Activated CD4-positive, alpha-beta T cell treated with anti-CD3 and anti-CD28 coated beads for 36 hours (primary cell): Measurements from ENCODE around the gene ACY1. TPM values are rescaled to one million over a fixed set of nuclear protein-coding genes. Genes with fewer than 3 reads are reported as not detected.

Experiments
- ATAC-seq: fragments of 200-7000 bp; cut with Tn5 transposase; one replicate; pipeline ENCODE4 v1.10.0; 2021; ENCODE audit warnings: mild to moderate bottlenecking, moderate library complexity
- CTCF ChIA-PET: fragments of 350-600 bp; sonication (Branson Sonifier 250); formaldehyde crosslinking; loops from one replicate; lab custom pipeline; 2021; ENCODE audit warnings: antibody characterized with exemption; lab: Charles Lee
- POLR2A ChIA-PET: fragments of 350-600 bp; sonication (Branson Sonifier 250); formaldehyde crosslinking; loops from one replicate; lab custom pipeline; 2021; ENCODE audit warnings: antibody characterized with exemption, inconsistent platforms; lab: Charles Lee
- DNase-seq: peaks from one replicate; pipeline ENCODE4 v3.0.0-alpha.2; 2020
- H3K27ac Mint-ChIP-seq: one replicate; pipeline ENCODE4 v1.8.0; 2021; ENCODE audit warnings: mixed read lengths
- H3K27me3 Mint-ChIP-seq: one replicate; pipeline ENCODE4 v1.8.0; 2021; ENCODE audit warnings: mixed read lengths
- H3K36me3 Mint-ChIP-seq: one replicate; pipeline ENCODE4 v1.8.0; 2021; ENCODE audit warnings: low read depth, mixed read lengths
- H3K4me1 Mint-ChIP-seq: one replicate; pipeline ENCODE4 v1.8.0; 2021; ENCODE audit warnings: mixed read lengths
- H3K4me3 Mint-ChIP-seq: one replicate; pipeline ENCODE4 v1.8.0; 2021; ENCODE audit warnings: mild to moderate bottlenecking, moderate library complexity, mixed read lengths
- H3K9me3 Mint-ChIP-seq: one replicate; pipeline ENCODE4 v1.8.0; 2021; ENCODE audit warnings: low read depth, mixed read lengths
- intact Hi-C, 2 experiments: fragments of 100-400 bp; cut with DNase I in 1 of 2; cut with micrococcal nuclease in 1 of 2; formaldehyde crosslinking; loops; one replicate each; pipeline versions ENCODE4 v1.14.2 to v1.15.1; 2022 to 2024; cut with DNase I, micrococcal nuclease
- total RNA-seq, 2 experiments: library from RNA; stranded (reverse); gene quantifications; one replicate each; pipeline ENCODE4 v1.2.3, GENCODE V29; 2021

The ACY1 gene
- total RNA-seq, 2 experiments from 2014 or later = 61.5 to 90.0 TPM

- H3K4me1 Mint-ChIP-seq = peaks cover 6% of the 10 kb centered on the region
- intact Hi-C loops = loop anchor here in 1 of 2 experiments (10.0 kb wide), 1 partner anchor 1333 kb away; the partner anchor contains the start of genes CISH and MAPKAPK3
Measured at GRCh38 chr3:51947215-51947900, 36.0 kb upstream of the ACY1 start.

GRCh38 chr3:51948016-51948580 lies 35.2 kb upstream of the ACY1 start:
- peaks cover under 1% of the 10 kb centered on the region for H3K4me1 Mint-ChIP-seq
- no peak overlapping the region for H3K27ac Mint-ChIP-seq
- ChIA-PET POLR2A (no interaction called here), CTCF (interaction anchor here (0.7 kb wide), 1 partner anchor 48 kb away, joined by 3 read pairs; the partner anchor contains the start of gene RPL29)
- intact Hi-C loops = loop anchor here in 1 of 2 experiments (10.0 kb wide), 1 partner anchor 1333 kb away; the partner anchor contains the start of genes CISH and MAPKAPK3
- H3K9me3 Mint-ChIP-seq = no peaks in the 10 kb centered on the region
- no peak for ATAC-seq
- no peaks in the 10 kb centered on the region for H3K36me3 Mint-ChIP-seq
- H3K4me3 Mint-ChIP-seq = no peak overlapping the region
- no peak for DNase-seq
- peaks cover 2% of the 10 kb centered on the region for H3K27me3 Mint-ChIP-seq

More at GRCh38 chr3:51947215-51947900, 36.0 kb upstream of the ACY1 start:
- Mint-ChIP-seq H3K4me3 (no peak overlapping the region), H3K27ac (no peak overlapping the region), H3K9me3 (no peaks in the 10 kb centered on the region), H3K27me3 (peaks cover 2% of the 10 kb centered on the region), H3K36me3 (no peaks in the 10 kb centered on the region)
- DNase-seq (no peak), ATAC-seq (no peak)
- ChIA-PET POLR2A (no interaction called here), CTCF (no interaction called here)

GRCh38 chr3:51949121-51949520 lies 34.2 kb upstream of the ACY1 start:
- intact Hi-C loops = loop anchor here in 1 of 2 experiments (10.0 kb wide), 1 partner anchor 1334 kb away; the partner anchor contains the start of genes CISH and MAPKAPK3
- no peak for ATAC-seq
- no peak overlapping the region for H3K27ac Mint-ChIP-seq
- CTCF ChIA-PET = no interaction called here
- no peak for DNase-seq
- POLR2A ChIA-PET = no interaction called here
- H3K9me3 Mint-ChIP-seq = no peaks in the 10 kb centered on the region
- no peaks in the 10 kb centered on the region for H3K36me3 Mint-ChIP-seq
- H3K4me1 Mint-ChIP-seq = no peaks in the 10 kb centered on the region
- H3K27me3 Mint-ChIP-seq = peaks cover 9% of the 10 kb centered on the region
- H3K4me3 Mint-ChIP-seq = no peak overlapping the region

GRCh38 chr3:51950899-51951298 lies 32.4 kb upstream of the ACY1 start:
- no peak for DNase-seq
- ATAC-seq = no peak
- POLR2A ChIA-PET = no interaction called here
- Mint-ChIP-seq H3K4me3 (no peak overlapping the region), H3K27me3 (peaks cover 20% of the 10 kb centered on the region), H3K9me3 (no peaks in the 10 kb centered on the region), H3K4me1 (no peaks in the 10 kb centered on the region), H3K36me3 (no peaks in the 10 kb centered on the region), H3K27ac (no peak overlapping the region)
- intact Hi-C loops = no loop called here
- CTCF ChIA-PET = interaction anchor here (1.2 kb wide), 1 partner anchor 24 kb away, joined by 3 read pairs; the partner anchor contains the start of gene ABHD14A

- Mint-ChIP-seq H3K27me3 (peaks cover 22% of the 10 kb centered on the region), H3K9me3 (no peaks in the 10 kb centered on the region), H3K27ac (no peak overlapping the region), H3K36me3 (peaks cover 1% of the 10 kb centered on the region), H3K4me1 (peaks cover 4% of the 10 kb centered on the region), H3K4me3 (no peak overlapping the region)
- DNase-seq (no peak), ATAC-seq (no peak)
- CTCF ChIA-PET = interaction anchor here (1.0 to 1.6 kb wide), 2 partner anchors 11 to 19 kb away, joined by 3 to 7 read pairs; no protein-coding TSS in a partner anchor
- intact Hi-C loops = no loop called here
- POLR2A ChIA-PET = interaction anchor here (0.6 kb wide), 1 partner anchor 79 kb away, joined by 4 read pairs; no protein-coding TSS in a partner anchor
Measured at GRCh38 chr3:51953445-51953844, 29.9 kb upstream of the ACY1 start.

- DNase-seq = no peak
- Mint-ChIP-seq H3K36me3 (peaks cover 1% of the 10 kb centered on the region), H3K27ac (no peak overlapping the region), H3K27me3 (peaks cover 22% of the 10 kb centered on the region), H3K4me3 (no peak overlapping the region), H3K4me1 (peaks cover 4% of the 10 kb centered on the region), H3K9me3 (no peaks in the 10 kb centered on the region)
- ATAC-seq = no peak
- intact Hi-C loops = no loop called here
- CTCF ChIA-PET = interaction anchor here (1.0 to 1.5 kb wide), 4 partner anchors 9 to 20 kb away, joined by 3 to 5 read pairs (median 4); partner anchors contain the start of genes ABHD14B and PARP3
- POLR2A ChIA-PET = interaction anchor here (0.6 kb wide), 1 partner anchor 122 kb away, joined by 3 read pairs; no protein-coding TSS in a partner anchor
Measured at GRCh38 chr3:51954105-51954504, 29.2 kb upstream of the ACY1 start.

- peaks cover 22% of the 10 kb centered on the region for H3K27me3 Mint-ChIP-seq
- no peak for ATAC-seq
- ChIA-PET CTCF (interaction anchor here (0.5 to 1.5 kb wide), 5 partner anchors 9 to 198 kb away, joined by 3 to 5 read pairs (median 4); partner anchors contain the start of genes ABHD14B and PARP3), POLR2A (interaction anchor here (0.6 kb wide), 1 partner anchor 121 kb away, joined by 3 read pairs; no protein-coding TSS in a partner anchor)
- no peak overlapping the region for H3K4me3 Mint-ChIP-seq
- no peaks in the 10 kb centered on the region for H3K9me3 Mint-ChIP-seq
- peaks cover 4% of the 10 kb centered on the region for H3K4me1 Mint-ChIP-seq
- peaks cover 1% of the 10 kb centered on the region for H3K36me3 Mint-ChIP-seq
- no peak overlapping the region for H3K27ac Mint-ChIP-seq
- intact Hi-C loops = no loop called here
- DNase-seq = no peak
Measured at GRCh38 chr3:51954713-51955112, 28.6 kb upstream of the ACY1 start.

GRCh38 chr3:51955175-51955892 lies 28.0 kb upstream of the ACY1 start, which contains the start of gene GPR62:
Gene GPR62 (plus strand): TSS chr3:51955381. CDS start chr3:51955653, 272 bp downstream.
- H3K27ac Mint-ChIP-seq = no peak within 1 kb of the TSS
- CTCF ChIA-PET = interaction anchor here (1.0 to 1.5 kb wide), 3 partner anchors 10 to 19 kb away, joined by 4 to 5 read pairs (median 5); partner anchors contain the start of genes ABHD14B and PARP3
- H3K4me3 Mint-ChIP-seq = no peak within 1 kb of the TSS
- peaks cover 22% of the 10 kb centered on the region for H3K27me3 Mint-ChIP-seq
- H3K4me1 Mint-ChIP-seq = peaks cover 4% of the 10 kb centered on the region
- ATAC-seq = no peak
- H3K9me3 Mint-ChIP-seq = no peaks in the 10 kb centered on the region
- H3K36me3 Mint-ChIP-seq = peaks cover 1% of the 10 kb centered on the region
- intact Hi-C loops = no loop called here
- DNase-seq = no peak
- POLR2A ChIA-PET = no interaction called here

- peaks cover 4% of the 10 kb centered on the region for H3K4me1 Mint-ChIP-seq
- no peak overlapping the region for H3K27ac Mint-ChIP-seq
- no peak overlapping the region for H3K4me3 Mint-ChIP-seq
- ATAC-seq = peak; percentile 76
- peaks cover 22% of the 10 kb centered on the region for H3K27me3 Mint-ChIP-seq
- H3K9me3 Mint-ChIP-seq = no peaks in the 10 kb centered on the region
- CTCF ChIA-PET = interaction anchor here (1.0 kb wide), 1 partner anchor 18 kb away, joined by 3 read pairs; the partner anchor contains the start of gene ABHD14B
- peak; percentile 61 for DNase-seq
- POLR2A ChIA-PET = interaction anchor here (0.6 kb wide), 1 partner anchor 37 kb away, joined by 4 read pairs; no protein-coding TSS in a partner anchor
- peaks cover 1% of the 10 kb centered on the region for H3K36me3 Mint-ChIP-seq
- intact Hi-C loops = no loop called here
Measured at GRCh38 chr3:51955893-51956770, 27.2 kb upstream of the ACY1 start.

GRCh38 chr3:51957520-51958205 lies 25.7 kb upstream of the ACY1 start:
- DNase-seq (no peak), ATAC-seq (no peak)
- CTCF ChIA-PET = interaction anchor here (0.6 to 1.1 kb wide), 5 partner anchors 11 to 1574 kb away, joined by 3 to 5 read pairs (median 4); partner anchors contain the start of genes ABHD14B, ACY1, PARP3 and RRP9
- H3K4me3 Mint-ChIP-seq = no peak overlapping the region
- no peak overlapping the region for H3K27ac Mint-ChIP-seq
- intact Hi-C loops = no loop called here
- H3K27me3 Mint-ChIP-seq = peaks cover 20% of the 10 kb centered on the region
- POLR2A ChIA-PET = no interaction called here
- peaks cover 1% of the 10 kb centered on the region for H3K36me3 Mint-ChIP-seq
- H3K9me3 Mint-ChIP-seq = no peaks in the 10 kb centered on the region
- peaks cover 4% of the 10 kb centered on the region for H3K4me1 Mint-ChIP-seq
